SU-DHL-6 (cell line): ENCODE results near the gene PDE1A.

Experiments used
- H2AFZ ChIP-seq: fragments of 200-600 bp; sonication (generic); 2 replicates; pipeline ENCODE4 v1.6.1; 2014; ENCODE audit warnings: low read depth, mild to moderate bottlenecking, moderate library complexity, mixed read lengths, antibody characterized with exemption, low read length; ENCODE audit not compliant: severe bottlenecking
- H3F3A ChIP-seq: fragments of 200-600 bp; shearing (Covaris generic); 2 replicates; pipeline ENCODE4 v1.6.0; 2016; ENCODE audit warnings: antibody characterized with exemption, mild to moderate bottlenecking; ENCODE audit not compliant: insufficient read depth
- H3K27ac ChIP-seq: fragments of 200-600 bp; sonication (generic); 2 replicates; pipeline ENCODE4 v1.5.1; 2016; ENCODE audit warnings: low read depth, mild to moderate bottlenecking, low read length, moderate library complexity, mixed read lengths
- H3K27me3 ChIP-seq: fragments of 200-600 bp; sonication (generic), shearing (Covaris generic); 2 replicates; pipeline ENCODE4 v1.6.0; 2014; ENCODE audit warnings: mild to moderate bottlenecking, low read length
- H3K36me3 ChIP-seq: fragments of 200-600 bp; sonication (generic); 2 replicates; pipeline ENCODE4 v1.6.1; 2014; ENCODE audit warnings: mild to moderate bottlenecking, low read length, mixed read lengths
- H3K4me2 ChIP-seq: fragments of 300-600, 200-600 bp; shearing (Covaris generic), sonication (generic); 2 replicates; pipeline ENCODE4 v1.6.0; 2014; ENCODE audit warnings: low read length, low read depth, mild to moderate bottlenecking; ENCODE audit not compliant: poor library complexity, severe bottlenecking
- H3K4me3 ChIP-seq: fragments of 200-600 bp; sonication (generic); 2 replicates; pipeline ENCODE4 v1.5.1; 2014; ENCODE audit warnings: antibody characterized with exemption, low read length, mild to moderate bottlenecking, mixed read lengths; ENCODE audit not compliant: insufficient read depth, poor library complexity, severe bottlenecking
- H3K79me2 ChIP-seq: fragments of 200-600 bp; sonication (generic); 2 replicates; pipeline ENCODE4 v1.6.1; 2014; ENCODE audit warnings: mild to moderate bottlenecking, low read length, moderate library complexity; ENCODE audit not compliant: insufficient read depth
- H3K9ac ChIP-seq: fragments of 200-600 bp; sonication (generic); 2 replicates; pipeline ENCODE4 v1.7.0; 2014; ENCODE audit warnings: mild to moderate bottlenecking, low read length
- H3K9me2 ChIP-seq: fragments of 200-600 bp; sonication (generic); replicated peaks from 2 replicates; pipeline ENCODE4 v1.6.1; 2014; ENCODE audit warnings: low read length; ENCODE audit not compliant: insufficient read depth
- H3K9me3 ChIP-seq: fragments of 200-600 bp; sonication (generic); 2 replicates; pipeline ENCODE4 v1.6.1; 2014; ENCODE audit warnings: low read length, mixed read lengths; ENCODE audit not compliant: insufficient read depth
- H4K20me1 ChIP-seq: fragments of 200-600 bp; sonication (generic); 2 replicates; pipeline ENCODE4 v1.6.1; 2014; ENCODE audit warnings: low read depth, mild to moderate bottlenecking, antibody characterized with exemption, low read length, moderate library complexity, mixed read lengths
- CTCF ChIP-seq: fragments of 200-600 bp; sonication (generic); IDR thresholded peaks from one replicate; pipeline ENCODE4 v1.5.1; 2017; ENCODE audit warnings: antibody characterized with exemption, mild to moderate bottlenecking, low read length, moderate library complexity; ENCODE audit not compliant: insufficient read depth, poor library complexity, severe bottlenecking
- EZH2phosphoT487 ChIP-seq: fragments of 200-600 bp; sonication (generic), shearing (Covaris generic); conservative IDR thresholded peaks from 2 replicates; pipeline ENCODE4 v1.6.1; 2018; ENCODE audit warnings: mild to moderate bottlenecking, antibody characterized with exemption, low read length, moderate library complexity, mixed read lengths

PDE1A gene

GRCh38 chr2:182300608-182301007 is 126.2 kb downstream of the PDE1A start:
- TF ChIP-seq CTCF: no peak
- no peak for TF ChIP-seq EZH2phosphoT487
- Histone ChIP-seq H3K36me3 (no peaks in the 10 kb centered on the region), H3K79me2 (no peaks in the 10 kb centered on the region), H3K27ac (no peak overlapping the region), H2AFZ (no peak overlapping the region), H3K9me2 (no peaks in the 10 kb centered on the region), H3K4me3 (no peak overlapping the region), H4K20me1 (no peaks in the 10 kb centered on the region), H3K27me3 (no peaks in the 10 kb centered on the region), H3K9me3 (no peaks in the 10 kb centered on the region), H3K9ac (no peak overlapping the region), H3K4me2 (no peak overlapping the region), H3F3A (no peaks in the 10 kb centered on the region)

- no peaks in the 10 kb centered on the region for H3K79me2 ChIP-seq
- H3K36me3 ChIP-seq: no peaks in the 10 kb centered on the region
- TF ChIP-seq CTCF (no peak), EZH2phosphoT487 (no peak)
- no peaks in the 10 kb centered on the region for H3F3A ChIP-seq
- no peaks in the 10 kb centered on the region for H4K20me1 ChIP-seq
- no peak overlapping the region for H3K9ac ChIP-seq
- no peaks in the 10 kb centered on the region for H3K9me3 ChIP-seq
- no peak overlapping the region for H3K4me3 ChIP-seq
- H3K27ac ChIP-seq: no peak overlapping the region
- H2AFZ ChIP-seq: no peak overlapping the region
- H3K27me3 ChIP-seq: no peaks in the 10 kb centered on the region
- no peak overlapping the region for H3K4me2 ChIP-seq
- H3K9me2 ChIP-seq: no peaks in the 10 kb centered on the region
Measured at GRCh38 chr2:182299632-182300031, 127.2 kb downstream of the PDE1A start.

GRCh38 chr2:182298456-182298855 is 128.4 kb downstream of the PDE1A start:
- H3K27ac ChIP-seq: no peak overlapping the region
- TF ChIP-seq CTCF (no peak), EZH2phosphoT487 (no peak)
- H3K36me3 ChIP-seq: no peaks in the 10 kb centered on the region
- no peaks in the 10 kb centered on the region for H3K9me2 ChIP-seq
- no peaks in the 10 kb centered on the region for H3K27me3 ChIP-seq
- H3K9ac ChIP-seq: no peak overlapping the region
- H2AFZ ChIP-seq: no peak overlapping the region
- H3K9me3 ChIP-seq: no peaks in the 10 kb centered on the region
- H4K20me1 ChIP-seq: no peaks in the 10 kb centered on the region
- H3K4me3 ChIP-seq: no peak overlapping the region
- no peaks in the 10 kb centered on the region for H3K79me2 ChIP-seq
- no peak overlapping the region for H3K4me2 ChIP-seq
- H3F3A ChIP-seq: no peaks in the 10 kb centered on the region
